NOMO-1 treated with DMSO at 0.1 percent for 48 hours (cell line): ENCODE data around the gene BEST4.
"Not testable (repeated sequence)": the region's sequence is repeated elsewhere in the genome, so short reads cannot be mapped to it uniquely, and the experiment has no call there.

Experiments
- DNase-seq: peaks from one replicate; lab custom pipeline; 2025; ENCODE audit not compliant: unreplicated experiment; lab: John Stamatoyannopoulos, UW

The BEST4 gene

GRCh38 chr1:44778705-44779576 is 9.0 kb downstream of the BEST4 start:
- no peak for DNase-seq

DNA sequence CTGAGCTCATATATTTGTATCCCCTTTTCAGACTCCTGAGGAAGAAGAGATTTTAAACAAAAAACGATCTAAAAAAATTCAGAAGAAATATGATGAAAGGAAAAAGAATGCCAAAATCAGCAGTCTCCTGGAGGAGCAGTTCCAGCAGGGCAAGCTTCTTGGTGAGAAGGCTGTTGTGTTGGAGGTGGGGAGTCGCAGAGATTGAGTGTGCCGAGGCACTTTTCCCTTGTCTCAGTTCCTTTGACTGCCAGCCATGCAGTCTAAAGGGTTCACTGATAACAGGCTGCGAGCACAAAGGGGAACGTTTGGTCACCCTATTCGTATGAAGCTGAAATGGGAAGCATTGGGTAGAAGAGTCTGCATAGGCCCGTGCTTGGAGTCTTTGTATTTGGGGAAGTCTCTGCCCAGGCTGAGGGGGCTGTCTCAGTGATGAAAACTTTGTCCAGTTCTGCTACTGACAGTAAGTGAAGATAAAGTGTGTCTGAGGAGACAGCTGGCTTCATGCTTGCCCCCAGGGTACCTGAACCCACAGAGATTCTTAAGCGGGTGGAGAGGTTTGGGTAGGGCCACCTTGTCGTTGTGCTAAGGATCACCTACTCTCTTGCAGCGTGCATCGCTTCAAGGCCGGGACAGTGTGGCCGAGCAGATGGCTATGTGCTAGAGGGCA is 9.9 kb downstream of the BEST4 start:
- DNase-seq: peak; percentile 26

GRCh38 chr1:44777547-44777946 is 10.4 kb downstream of the BEST4 start:
- DNase-seq: no peak

DNA sequence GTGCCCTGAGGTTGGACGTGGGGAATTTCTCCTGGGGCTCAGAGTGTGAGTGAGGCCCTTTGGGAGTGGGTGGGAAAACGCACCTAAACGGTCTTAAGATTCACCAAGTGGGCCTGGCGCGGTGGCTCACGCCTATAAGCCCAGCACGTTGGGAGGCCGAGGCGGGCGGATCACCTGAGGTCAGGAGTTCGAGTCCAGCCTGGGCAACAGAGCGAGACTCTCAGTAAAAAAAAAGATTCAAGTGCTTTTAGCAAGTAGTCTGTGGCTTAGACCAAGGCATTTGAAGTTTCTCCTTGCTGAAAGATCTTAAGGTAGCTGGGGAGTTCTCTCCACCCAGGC is 11.3 kb downstream of the BEST4 start:
- no peak for DNase-seq

DNA sequence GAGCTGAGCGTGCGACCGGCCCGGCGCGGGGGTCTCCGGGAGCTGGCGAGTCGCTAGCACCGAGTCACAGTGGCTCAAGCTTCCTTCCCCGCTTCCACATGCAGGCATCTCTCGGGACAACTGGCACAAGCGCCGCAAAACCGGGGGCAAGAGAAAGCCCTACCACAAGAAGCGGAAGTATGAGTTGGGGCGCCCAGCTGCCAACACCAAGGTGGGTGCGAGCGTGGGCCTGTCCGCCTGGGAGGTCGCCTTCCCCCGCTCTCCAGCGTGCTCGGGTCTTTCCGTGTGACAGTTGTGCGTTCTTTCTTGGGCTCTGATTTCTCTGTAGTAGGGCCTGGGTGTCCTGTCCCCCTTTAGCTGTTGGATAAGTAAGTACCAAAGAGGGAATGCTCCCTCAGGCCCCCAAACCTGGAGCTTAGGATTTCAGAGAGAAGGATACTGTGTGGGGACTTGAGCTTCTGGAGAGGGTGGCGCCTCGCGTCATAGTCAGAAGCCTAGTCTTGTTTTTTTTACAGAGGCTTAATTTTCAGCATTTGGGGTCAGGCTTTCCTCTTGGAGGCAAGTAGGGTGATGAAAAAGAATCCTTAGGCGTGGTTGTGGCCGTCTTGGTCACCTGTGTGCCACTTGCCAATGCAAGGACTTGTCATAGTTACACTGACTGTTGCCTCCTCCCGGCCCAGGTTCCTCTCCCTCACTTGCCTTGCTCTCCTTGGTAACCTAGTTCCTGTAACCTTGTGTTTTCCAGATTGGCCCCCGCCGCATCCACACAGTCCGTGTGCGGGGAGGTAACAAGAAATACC is 11.8 kb downstream of the BEST4 start:
- peak; percentile 38 for DNase-seq

- DNase-seq: peak; percentile 83
These were observed 12.7 kb downstream of the BEST4 start, which contains the start of gene RPS8 for GRCh38 chr1:44775078-44775929. TSS of gene RPS8 (plus strand) at chr1:44775540. CDS start at chr1:44775597, 57 bp downstream.

GRCh38 chr1:44766421-44766820 is 21.5 kb downstream of the BEST4 start:
- not testable (repeated sequence) for DNase-seq

DNA sequence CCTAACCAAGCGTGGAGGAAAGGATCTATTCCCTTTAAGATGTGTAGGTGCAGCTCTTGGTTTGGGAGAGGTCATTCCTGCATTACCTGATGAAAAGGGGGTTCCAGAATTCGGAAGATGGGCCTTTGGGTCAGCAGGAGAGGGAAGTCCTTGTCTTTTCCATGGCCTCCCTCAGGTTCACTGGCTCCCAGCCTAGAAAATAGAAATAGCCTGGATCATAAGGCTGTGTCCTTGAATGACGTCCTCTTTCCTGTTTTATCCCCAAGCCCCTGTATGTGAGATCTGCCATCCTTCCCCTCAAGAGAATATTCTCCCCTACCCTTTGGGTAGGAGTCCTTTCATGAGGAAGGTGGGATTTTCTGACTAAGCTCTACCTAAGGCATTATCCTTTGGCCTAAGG is 27.1 kb downstream of the BEST4 start:
- DNase-seq: no peak

DNA sequence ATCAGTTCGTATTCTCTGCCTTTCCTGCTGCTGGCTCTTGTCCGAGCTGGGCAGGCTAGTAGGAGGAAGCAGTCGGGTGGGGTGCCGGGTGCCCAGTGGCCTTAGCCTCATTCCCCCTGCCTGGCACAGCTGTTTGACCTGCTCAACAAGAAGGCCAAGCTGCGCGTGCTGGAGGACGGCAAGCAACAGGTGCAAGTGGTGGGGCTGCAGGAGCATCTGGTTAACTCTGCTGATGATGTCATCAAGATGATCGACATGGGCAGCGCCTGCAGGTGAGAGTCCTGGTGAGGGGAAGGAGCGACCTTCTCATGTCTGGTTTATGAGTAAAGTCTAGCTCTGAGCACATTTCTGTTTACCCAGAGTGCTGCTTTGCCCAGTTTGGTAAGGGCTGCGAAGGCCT is 28.9 kb downstream of the BEST4 start:
- no peak for DNase-seq

DNA sequence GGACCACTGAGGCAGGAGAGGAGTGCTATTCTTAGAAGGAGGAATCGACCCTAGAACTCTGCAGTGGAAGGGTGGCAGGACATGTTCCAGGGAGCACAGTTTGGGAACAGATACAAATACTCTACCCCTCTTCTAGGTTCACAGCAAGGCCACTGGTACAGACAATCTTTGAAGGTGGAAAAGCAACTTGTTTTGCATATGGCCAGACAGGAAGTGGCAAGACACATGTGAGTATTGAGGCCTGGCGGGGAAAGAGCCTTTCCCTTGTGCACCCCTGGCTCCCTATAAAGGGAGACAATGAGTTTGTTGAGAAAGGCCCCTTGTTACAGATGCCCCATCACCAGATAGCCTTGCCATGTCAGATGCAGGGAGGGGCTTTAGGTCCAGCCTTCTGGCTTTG is 30.6 kb downstream of the BEST4 start:
- DNase-seq: no peak

DNA sequence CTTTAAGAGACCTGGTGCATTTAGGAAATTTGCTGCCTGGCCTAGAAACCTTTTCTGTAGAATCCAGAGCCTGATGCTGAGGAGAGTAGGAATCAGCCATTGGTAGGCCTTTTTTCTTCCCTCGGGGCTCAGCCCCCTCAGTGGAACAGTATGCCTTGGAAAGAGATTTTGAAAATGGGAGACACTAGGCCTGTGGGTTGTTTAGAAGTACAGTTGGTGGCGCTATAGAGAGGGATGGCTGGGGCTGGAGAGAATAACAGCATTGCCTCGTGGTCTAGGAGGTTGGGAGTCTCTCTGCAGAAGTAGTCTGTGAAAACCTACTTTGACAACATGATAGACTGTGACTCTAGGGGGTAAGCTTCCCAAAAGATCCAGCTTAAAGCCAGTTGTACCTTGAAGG is 40.1 kb downstream of the BEST4 start:
- DNase-seq: no peak

GRCh38 chr1:44743211-44743610 is 44.8 kb downstream of the BEST4 start:
- no peak for DNase-seq

- DNase-seq: no peak
These were observed 47.8 kb downstream of the BEST4 start for GRCh38 chr1:44740179-44740617.

DNA sequence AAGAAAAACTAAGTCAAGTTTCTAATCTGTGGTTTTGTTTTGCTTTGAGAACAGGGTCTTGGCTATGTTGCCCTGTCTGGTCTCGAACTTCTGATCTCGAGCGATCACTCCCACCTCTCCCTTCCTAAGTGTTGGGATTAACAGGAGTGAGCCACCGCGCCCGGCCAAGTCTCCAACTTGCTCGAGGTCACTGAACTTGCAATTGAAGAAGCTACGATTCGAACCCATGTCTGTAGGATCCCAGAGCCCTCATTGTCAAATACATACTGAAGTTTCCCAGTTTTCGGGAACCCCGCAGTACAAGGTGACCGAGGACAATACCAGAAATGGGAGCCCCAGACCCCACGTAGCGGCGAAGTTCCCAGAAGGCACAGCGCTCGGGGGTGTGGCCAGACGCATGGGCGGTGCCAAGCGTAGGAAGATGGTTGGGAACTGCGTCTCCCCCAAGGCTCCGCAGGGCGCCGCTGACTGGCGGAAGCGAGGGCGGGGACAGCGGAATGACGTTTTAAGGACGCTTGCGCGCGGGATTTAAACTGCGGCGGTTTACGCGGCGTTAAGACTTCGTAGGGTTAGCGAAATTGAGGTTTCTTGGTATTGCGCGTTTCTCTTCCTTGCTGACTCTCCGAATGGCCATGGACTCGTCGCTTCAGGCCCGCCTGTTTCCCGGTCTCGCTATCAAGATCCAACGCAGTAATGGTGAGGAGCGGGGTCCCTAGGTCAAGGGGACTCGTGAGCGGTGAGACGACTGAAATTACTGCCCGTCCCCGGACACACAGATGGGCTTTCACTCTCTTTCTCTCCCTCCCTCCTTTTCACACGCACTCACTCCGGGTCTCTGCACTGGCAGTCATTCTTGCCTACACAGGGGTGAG is 48.4 kb downstream of the BEST4 start, which contains the start of gene KIF2C:
TSS of gene KIF2C (plus strand) at position 531 of the 872 bp plus-strand sequence. CDS start at position 627, 96 bp downstream.
- DNase-seq: peak; percentile 98

DNA sequence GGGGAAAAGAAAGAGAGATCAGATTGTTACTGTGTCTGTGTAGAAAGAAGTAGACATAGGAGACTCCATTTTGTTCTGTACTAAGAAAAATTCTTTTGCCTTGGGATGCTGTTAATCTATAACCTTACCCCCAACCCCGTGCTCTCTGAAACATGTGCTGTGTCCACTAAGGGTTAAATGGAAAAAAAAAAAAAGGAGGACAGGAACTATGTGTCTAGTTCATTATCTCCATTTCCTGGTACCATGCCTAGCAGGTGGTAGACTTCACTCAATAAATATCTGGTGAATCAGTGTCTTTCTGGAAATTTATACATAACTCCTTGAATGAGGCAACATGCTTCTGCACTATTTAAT is 49.0 kb downstream of the BEST4 start:
- DNase-seq: not testable (repeated sequence)

DNA sequence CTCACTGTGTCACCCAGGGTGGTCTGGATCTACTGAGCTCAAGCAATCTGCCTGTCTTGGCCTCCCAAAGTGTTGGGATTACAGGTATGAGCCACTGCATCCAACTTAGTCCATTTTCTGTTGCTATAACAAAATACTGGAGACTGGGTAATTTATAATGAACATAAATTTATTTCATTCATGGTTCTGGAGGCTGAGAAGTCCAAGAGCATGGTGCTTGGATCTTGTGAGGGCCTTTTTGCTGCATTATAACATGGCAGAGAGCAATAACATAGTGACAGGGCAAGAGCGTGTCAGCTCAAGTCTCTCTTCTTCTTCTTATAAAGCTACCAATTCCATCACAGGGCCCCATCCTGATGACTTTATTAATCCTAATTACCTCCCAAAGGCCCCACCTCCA is 52.0 kb downstream of the BEST4 start:
- no peak for DNase-seq

GRCh38 chr1:44733784-44734183 is 54.2 kb downstream of the BEST4 start:
- DNase-seq: no peak
